ENCODE measurements around the gene PRORP. TPM values are rescaled to one million over a fixed set of nuclear protein-coding genes. Genes with fewer than 3 reads are reported as not detected.

PRORP gene
- total and polyA plus RNA-seq, 2 of the 13 experiments (the other 11 are each of a cell fraction or from before 2014, with no cell fraction given), result 48.9 to 88.7 TPM

DNA sequence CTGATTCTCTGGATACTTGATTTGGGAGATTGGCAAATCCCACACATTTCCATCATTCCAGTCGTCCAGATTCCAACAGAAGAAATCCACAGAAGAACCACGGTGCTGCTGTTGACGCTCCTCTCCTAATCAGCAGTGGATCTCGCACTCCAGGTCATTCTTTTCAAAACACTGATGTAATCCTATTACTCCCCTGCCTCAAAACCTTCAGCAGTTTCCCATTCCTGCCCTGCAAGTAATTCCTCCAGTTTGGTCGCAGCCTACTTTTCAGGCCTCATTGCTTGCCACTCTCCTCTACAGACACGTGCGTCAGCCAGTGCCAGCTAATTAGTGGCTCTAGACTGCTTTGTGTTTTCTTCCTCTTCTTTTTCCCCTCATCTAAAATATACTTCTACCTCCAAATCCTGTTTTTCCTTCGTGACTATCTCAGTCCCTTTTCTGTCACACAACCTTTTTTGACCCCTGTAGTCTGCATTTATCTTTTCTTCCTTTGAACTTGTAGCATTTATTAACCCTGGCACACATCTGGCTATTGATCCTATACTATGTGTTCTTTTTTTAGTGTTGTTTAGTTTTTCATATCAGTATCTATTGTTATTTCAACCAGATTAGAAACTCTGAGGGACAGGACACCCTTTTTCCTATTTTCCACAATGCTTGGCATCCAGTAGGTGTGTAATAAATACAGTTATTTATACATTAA is 36.8 kb downstream of the PRORP start (continued):
- TF ChIP-seq, protein P1, sequence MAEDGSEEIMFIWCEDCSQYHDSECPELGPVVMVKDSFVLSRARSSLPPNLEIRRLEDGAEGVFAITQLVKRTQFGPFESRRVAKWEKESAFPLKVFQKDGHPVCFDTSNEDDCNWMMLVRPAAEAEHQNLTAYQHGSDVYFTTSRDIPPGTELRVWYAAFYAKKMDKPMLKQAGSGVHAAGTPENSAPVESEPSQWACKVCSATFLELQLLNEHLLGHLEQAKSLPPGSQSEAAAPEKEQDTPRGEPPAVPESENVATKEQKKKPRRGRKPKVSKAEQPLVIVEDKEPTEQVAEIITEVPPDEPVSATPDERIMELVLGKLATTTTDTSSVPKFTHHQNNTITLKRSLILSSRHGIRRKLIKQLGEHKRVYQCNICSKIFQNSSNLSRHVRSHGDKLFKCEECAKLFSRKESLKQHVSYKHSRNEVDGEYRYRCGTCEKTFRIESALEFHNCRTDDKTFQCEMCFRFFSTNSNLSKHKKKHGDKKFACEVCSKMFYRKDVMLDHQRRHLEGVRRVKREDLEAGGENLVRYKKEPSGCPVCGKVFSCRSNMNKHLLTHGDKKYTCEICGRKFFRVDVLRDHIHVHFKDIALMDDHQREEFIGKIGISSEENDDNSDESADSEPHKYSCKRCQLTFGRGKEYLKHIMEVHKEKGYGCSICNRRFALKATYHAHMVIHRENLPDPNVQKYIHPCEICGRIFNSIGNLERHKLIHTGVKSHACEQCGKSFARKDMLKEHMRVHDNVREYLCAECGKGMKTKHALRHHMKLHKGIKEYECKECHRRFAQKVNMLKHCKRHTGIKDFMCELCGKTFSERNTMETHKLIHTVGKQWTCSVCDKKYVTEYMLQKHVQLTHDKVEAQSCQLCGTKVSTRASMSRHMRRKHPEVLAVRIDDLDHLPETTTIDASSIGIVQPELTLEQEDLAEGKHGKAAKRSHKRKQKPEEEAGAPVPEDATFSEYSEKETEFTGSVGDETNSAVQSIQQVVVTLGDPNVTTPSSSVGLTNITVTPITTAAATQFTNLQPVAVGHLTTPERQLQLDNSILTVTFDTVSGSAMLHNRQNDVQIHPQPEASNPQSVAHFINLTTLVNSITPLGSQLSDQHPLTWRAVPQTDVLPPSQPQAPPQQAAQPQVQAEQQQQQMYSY (CRISPR knock-in tag; IDR thresholded peaks at IDR 0.05), result 0 out of 2 replicates have a peak, but pooled peaks have one; percentile 20
- TF ChIP-seq CREB1 (IDR thresholded peaks at IDR 0.05), result no peak
- 0 out of 2 replicates have a peak, but pooled peaks have one; percentile 45 for TF ChIP-seq CREB1 (CRISPR knock-in tag; IDR thresholded peaks at IDR 0.05)
- TF ChIP-seq PITX1 (CRISPR knock-in tag; IDR thresholded peaks at IDR 0.05), result peak; percentile 43
- peak; percentile 18; the same call in 1 of the 2 replicates for TF ChIP-seq HOXA3 (CRISPR knock-in tag; IDR thresholded peaks at IDR 0.05)
- TF ChIP-seq HOXD1 (CRISPR knock-in tag; IDR thresholded peaks at IDR 0.05), result no peak
- TF ChIP-seq RBFOX2 (IDR thresholded peaks at IDR 0.05; ENCODE audit: low read depth, low read length), result no peak
- TF ChIP-seq ZNF816 (CRISPR knock-in tag; IDR thresholded peaks at IDR 0.05; ENCODE audit: borderline replicate concordance), result no peak
- TF ChIP-seq ISL2 (CRISPR knock-in tag; IDR thresholded peaks at IDR 0.05), result 0 out of 2 replicates have a peak, but pooled peaks have one; percentile 35
- TF ChIP-seq FOSL2 (CRISPR knock-in tag; IDR thresholded peaks at IDR 0.05), result 0 out of 2 replicates have a peak, but pooled peaks have one; percentile 29
- TF ChIP-seq TCF7 (IDR thresholded peaks at IDR 0.05; ENCODE audit: low read depth), result peak; percentile 76
- TF ChIP-seq SETDB1 (CRISPR knock-in tag; IDR thresholded peaks at IDR 0.05; ENCODE audit: borderline replicate concordance), result no peak
- 0 out of 2 replicates have a peak, but pooled peaks have one; percentile 34 for TF ChIP-seq DPF2 (CRISPR knock-in tag; IDR thresholded peaks at IDR 0.05; ENCODE audit: borderline replicate concordance, low read depth)
- TF ChIP-seq TBL1XR1 (IDR thresholded peaks at IDR 0.05; ENCODE audit: borderline replicate concordance, low read length, partially characterized antibody), result peak; percentile 69
- TF ChIP-seq, protein P2, sequence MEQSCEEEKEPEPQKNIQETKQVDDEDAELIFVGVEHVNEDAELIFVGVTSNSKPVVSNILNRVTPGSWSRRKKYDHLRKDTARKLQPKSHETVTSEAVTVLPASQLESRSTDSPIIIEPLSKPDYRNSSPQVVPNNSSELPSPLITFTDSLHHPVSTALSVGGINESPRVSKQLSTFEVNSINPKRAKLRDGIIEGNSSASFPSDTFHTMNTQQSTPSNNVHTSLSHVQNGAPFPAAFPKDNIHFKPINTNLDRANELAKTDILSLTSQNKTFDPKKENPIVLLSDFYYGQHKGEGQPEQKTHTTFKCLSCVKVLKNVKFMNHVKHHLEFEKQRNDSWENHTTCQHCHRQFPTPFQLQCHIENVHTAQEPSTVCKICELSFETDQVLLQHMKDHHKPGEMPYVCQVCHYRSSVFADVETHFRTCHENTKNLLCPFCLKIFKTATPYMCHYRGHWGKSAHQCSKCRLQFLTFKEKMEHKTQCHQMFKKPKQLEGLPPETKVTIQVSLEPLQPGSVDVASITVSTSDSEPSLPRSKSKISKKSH (CRISPR knock-in tag; IDR thresholded peaks at IDR 0.05; ENCODE audit: borderline replicate concordance), result no peak
- 0 out of 2 replicates have a peak, but pooled peaks have one; percentile 68 for TF ChIP-seq ZNF615 (CRISPR knock-in tag; IDR thresholded peaks at IDR 0.05; ENCODE audit: borderline replicate concordance)
- TF ChIP-seq, protein P3, sequence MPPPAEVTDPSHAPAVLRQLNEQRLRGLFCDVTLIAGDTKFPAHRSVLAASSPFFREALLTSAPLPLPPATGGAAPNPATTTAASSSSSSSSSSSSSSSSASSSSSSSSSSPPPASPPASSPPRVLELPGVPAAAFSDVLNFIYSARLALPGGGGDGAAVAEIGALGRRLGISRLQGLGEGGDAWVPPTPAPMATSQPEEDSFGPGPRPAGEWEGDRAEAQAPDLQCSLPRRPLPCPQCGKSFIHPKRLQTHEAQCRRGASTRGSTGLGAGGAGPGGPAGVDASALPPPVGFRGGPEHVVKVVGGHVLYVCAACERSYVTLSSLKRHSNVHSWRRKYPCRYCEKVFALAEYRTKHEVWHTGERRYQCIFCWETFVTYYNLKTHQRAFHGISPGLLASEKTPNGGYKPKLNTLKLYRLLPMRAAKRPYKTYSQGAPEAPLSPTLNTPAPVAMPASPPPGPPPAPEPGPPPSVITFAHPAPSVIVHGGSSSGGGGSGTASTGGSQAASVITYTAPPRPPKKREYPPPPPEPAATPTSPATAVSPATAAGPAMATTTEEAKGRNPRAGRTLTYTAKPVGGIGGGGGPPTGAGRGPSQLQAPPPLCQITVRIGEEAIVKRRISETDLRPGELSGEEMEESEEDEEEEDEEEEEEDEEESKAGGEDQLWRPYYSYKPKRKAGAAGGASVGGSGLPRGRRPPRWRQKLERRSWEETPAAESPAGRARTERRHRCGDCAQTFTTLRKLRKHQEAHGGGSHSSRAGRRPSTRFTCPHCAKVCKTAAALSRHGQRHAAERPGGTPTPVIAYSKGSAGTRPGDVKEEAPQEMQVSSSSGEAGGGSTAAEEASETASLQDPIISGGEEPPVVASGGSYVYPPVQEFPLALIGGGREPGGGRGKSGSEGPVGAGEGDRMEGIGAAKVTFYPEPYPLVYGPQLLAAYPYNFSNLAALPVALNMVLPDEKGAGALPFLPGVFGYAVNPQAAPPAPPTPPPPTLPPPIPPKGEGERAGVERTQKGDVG (CRISPR knock-in tag; IDR thresholded peaks at IDR 0.05; ENCODE audit: borderline replicate concordance), result no peak
- peak; percentile 57; the same call in 1 of the 2 replicates for TF ChIP-seq MEF2D (CRISPR knock-in tag; IDR thresholded peaks at IDR 0.05)
- peak; percentile 14; the same call in 1 of the 2 replicates for TF ChIP-seq MIER3 (CRISPR knock-in tag; IDR thresholded peaks at IDR 0.05; ENCODE audit: borderline replicate concordance)

Measured in HepG2 (cell line).